HEK293T (cell line): ENCODE results near the gene ZNF433.

Experiments
- ARNT ChIP-seq: fragments of 450-650 bp; IDR thresholded peaks from 2 replicates; pipeline ENCODE4 v1.6.1; 2017; ENCODE audit warnings: mild to moderate bottlenecking
- BHLHE40 ChIP-seq: fragments of 450-650 bp; IDR thresholded peaks from 2 replicates; pipeline ENCODE4 v1.6.1; 2016; ENCODE audit warnings: mild to moderate bottlenecking, moderate library complexity, borderline replicate concordance
- CTBP1 ChIP-seq: fragments of 450-650 bp; IDR thresholded peaks from 2 replicates; pipeline ENCODE4 v1.6.1; 2016; ENCODE audit warnings: borderline replicate concordance
- FOXA1 ChIP-seq: fragments of 450-650 bp; IDR thresholded peaks from 2 replicates; pipeline ENCODE4 v1.6.1; 2016; ENCODE audit warnings: mild to moderate bottlenecking
- FOXM1 ChIP-seq: fragments of 450-650 bp; IDR thresholded peaks from 2 replicates; pipeline ENCODE4 v1.6.1; 2017; ENCODE audit warnings: mild to moderate bottlenecking, borderline replicate concordance
- HDGF ChIP-seq: fragments of 450-650 bp; IDR thresholded peaks from 2 replicates; pipeline ENCODE4 v1.6.1; 2017; ENCODE audit warnings: antibody characterized with exemption, borderline replicate concordance
- SUZ12 ChIP-seq: fragments of 450-650 bp; IDR thresholded peaks from 2 replicates; pipeline ENCODE4 v1.6.1; 2016; ENCODE audit warnings: mild to moderate bottlenecking
- TARDBP ChIP-seq: fragments of 450-650 bp; IDR thresholded peaks from 2 replicates; pipeline ENCODE4 v1.6.1; 2016
- ZNF384 ChIP-seq: fragments of 450-650 bp; IDR thresholded peaks from 2 replicates; pipeline ENCODE4 v1.6.1; 2016

DNA sequence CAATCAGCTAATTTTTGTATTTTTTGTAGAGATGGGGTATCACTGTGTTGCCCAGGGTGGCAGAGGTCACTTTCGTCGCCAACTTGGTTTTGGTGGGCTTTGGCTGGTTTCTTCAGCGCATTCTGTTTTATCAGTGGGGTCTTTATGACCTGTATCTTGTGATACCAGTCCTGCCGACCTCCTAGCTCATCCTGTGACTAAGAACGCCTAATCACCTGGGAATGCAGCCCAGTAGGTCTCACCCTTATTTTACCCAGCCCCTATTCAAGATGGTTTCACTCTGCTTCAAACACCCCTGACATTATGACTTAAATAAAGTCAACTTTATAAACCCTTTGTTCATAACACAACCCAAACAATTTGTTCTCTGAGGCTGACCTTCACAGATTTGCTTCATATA is 20.3 kb upstream of the ZNF433 start:
- no peak for TF ChIP-seq FOXM1
- TF ChIP-seq FOXA1: no peak
- no peak for TF ChIP-seq ARNT
- no peak for TF ChIP-seq TARDBP
- no peak for TF ChIP-seq SUZ12
- no peak for TF ChIP-seq BHLHE40
- TF ChIP-seq CTBP1: no peak
- no peak for TF ChIP-seq HDGF
- TF ChIP-seq ZNF384: no peak
